ENCODE data around the gene DICER1. TPM values are rescaled to one million over a fixed set of nuclear protein-coding genes. Genes with fewer than 3 reads are reported as not detected.

DICER1 gene
- total and polyA plus RNA-seq, 2 experiments from 2014 or later = 20.0 to 111 TPM

GRCh38 chr14:95157048-95157326 lies 342 bp downstream of the DICER1 start:
- TF ChIP-seq CTCF (IDR thresholded peaks at IDR 0.05; ENCODE audit: poor library complexity) (no peak), EZH2phosphoT487 (IDR thresholded peaks at IDR 0.05; ENCODE audit: low read depth, severe bottlenecking, unreplicated experiment) (no peak), EZH2 (IDR thresholded peaks at IDR 0.05; ENCODE audit: borderline replicate concordance) (no peak)
- no peaks in the 10 kb centered on the region for H3K9me3 ChIP-seq (ENCODE audit: low read depth)
- peak overlapping the region; percentile 76 for H3K4me3 ChIP-seq
- no peaks in the 10 kb centered on the region for H3K9me2 ChIP-seq (replicated peaks; ENCODE audit: insufficient read depth)
- H3K4me2 ChIP-seq = peak overlapping the region; percentile 91
- H3K27me3 ChIP-seq = no peaks in the 10 kb centered on the region
- H4K20me1 ChIP-seq (ENCODE audit: insufficient read depth, poor library complexity, severe bottlenecking) = peaks cover 29% of the 10 kb centered on the region
- WGBS (ENCODE audit: low lambda C conversion rate, missing lambda C conversion rate) = under 1% methylated on average over 31 of the region's 50 CpGs
- H2AFZ ChIP-seq = peak overlapping the region; percentile 56
- peaks cover 20% of the 10 kb centered on the region for H3K4me1 ChIP-seq (ENCODE audit: insufficient read depth)
- no peaks in the 10 kb centered on the region for H3K36me3 ChIP-seq (replicated peaks; ENCODE audit: insufficient read depth, low read depth)
- no peak for DNase-seq (ENCODE audit: low spot score)
- peak overlapping the region; percentile 96 for H3K27ac ChIP-seq
- peaks cover 58% of the 10 kb centered on the region for H3K79me2 ChIP-seq

GRCh38 chr14:95156161-95157047 lies 925 bp downstream of the DICER1 start:
- peak overlapping the region; percentile 91 for H3K4me2 ChIP-seq
- peaks cover 62% of the 10 kb centered on the region for H3K79me2 ChIP-seq
- peak overlapping the region; percentile 56 for H2AFZ ChIP-seq
- peaks cover 35% of the 10 kb centered on the region for H4K20me1 ChIP-seq (ENCODE audit: insufficient read depth, poor library complexity, severe bottlenecking)
- H3K4me1 ChIP-seq (ENCODE audit: insufficient read depth) = peaks cover 20% of the 10 kb centered on the region
- no peaks in the 10 kb centered on the region for H3K9me3 ChIP-seq (ENCODE audit: low read depth)
- WGBS (ENCODE audit: low lambda C conversion rate, missing lambda C conversion rate) = 2% methylated on average over 35 of the region's 48 CpGs
- peak overlapping the region; percentile 76 for H3K4me3 ChIP-seq
- H3K36me3 ChIP-seq (replicated peaks; ENCODE audit: insufficient read depth, low read depth) = no peaks in the 10 kb centered on the region
- H3K27ac ChIP-seq = peak overlapping the region; percentile 96
- no peaks in the 10 kb centered on the region for H3K9me2 ChIP-seq (replicated peaks; ENCODE audit: insufficient read depth)
- H3K27me3 ChIP-seq = no peaks in the 10 kb centered on the region
- peak; percentile 72 for DNase-seq (ENCODE audit: low spot score)
- TF ChIP-seq CTCF (IDR thresholded peaks at IDR 0.05; ENCODE audit: poor library complexity) (no peak), EZH2phosphoT487 (IDR thresholded peaks at IDR 0.05; ENCODE audit: low read depth, severe bottlenecking, unreplicated experiment) (no peak), EZH2 (IDR thresholded peaks at IDR 0.05; ENCODE audit: borderline replicate concordance) (no peak)

- H3K4me1 ChIP-seq (ENCODE audit: insufficient read depth) = peaks cover 20% of the 10 kb centered on the region
- peaks cover 49% of the 10 kb centered on the region for H4K20me1 ChIP-seq (ENCODE audit: insufficient read depth, poor library complexity, severe bottlenecking)
- no peak overlapping the region for H3K4me3 ChIP-seq
- 92% methylated on average over 12 of the region's 12 CpGs for WGBS (ENCODE audit: low lambda C conversion rate, missing lambda C conversion rate)
- TF ChIP-seq CTCF (IDR thresholded peaks at IDR 0.05; ENCODE audit: poor library complexity) (no peak), EZH2phosphoT487 (IDR thresholded peaks at IDR 0.05; ENCODE audit: low read depth, severe bottlenecking, unreplicated experiment) (no peak), EZH2 (IDR thresholded peaks at IDR 0.05; ENCODE audit: borderline replicate concordance) (no peak)
- H3K27me3 ChIP-seq = no peaks in the 10 kb centered on the region
- DNase-seq (ENCODE audit: low spot score) = no peak
- H3K27ac ChIP-seq = no peak overlapping the region
- no peaks in the 10 kb centered on the region for H3K9me2 ChIP-seq (replicated peaks; ENCODE audit: insufficient read depth)
- H2AFZ ChIP-seq = no peak overlapping the region
- H3K36me3 ChIP-seq (replicated peaks; ENCODE audit: insufficient read depth, low read depth) = no peaks in the 10 kb centered on the region
- peak overlapping the region; percentile 91 for H3K4me2 ChIP-seq
- H3K79me2 ChIP-seq = peaks cover 74% of the 10 kb centered on the region
- no peaks in the 10 kb centered on the region for H3K9me3 ChIP-seq (ENCODE audit: low read depth)
Observed at GRCh38 chr14:95155045-95155444, 2.3 kb downstream of the DICER1 start.

Measured in hepatocyte (in vitro differentiated cells).